HL-60/S4 treated with retinoic acid at 250 ng/mL for 4 days and 3 days (cell line): ENCODE results near the gene ZBTB20.
"Not testable (repeated sequence)": the region's sequence is repeated elsewhere in the genome, so short reads cannot be mapped to it uniquely, and the experiment has no call there.

Experiments
- in situ Hi-C: fragments of 300-500 bp; cut with MboI; formaldehyde crosslinking; loops from 2 replicates; pipeline ENCODE4 v1.7.0; 2022; ENCODE audit warnings: low sequenced_read_pairs

Gene ZBTB20

DNA sequence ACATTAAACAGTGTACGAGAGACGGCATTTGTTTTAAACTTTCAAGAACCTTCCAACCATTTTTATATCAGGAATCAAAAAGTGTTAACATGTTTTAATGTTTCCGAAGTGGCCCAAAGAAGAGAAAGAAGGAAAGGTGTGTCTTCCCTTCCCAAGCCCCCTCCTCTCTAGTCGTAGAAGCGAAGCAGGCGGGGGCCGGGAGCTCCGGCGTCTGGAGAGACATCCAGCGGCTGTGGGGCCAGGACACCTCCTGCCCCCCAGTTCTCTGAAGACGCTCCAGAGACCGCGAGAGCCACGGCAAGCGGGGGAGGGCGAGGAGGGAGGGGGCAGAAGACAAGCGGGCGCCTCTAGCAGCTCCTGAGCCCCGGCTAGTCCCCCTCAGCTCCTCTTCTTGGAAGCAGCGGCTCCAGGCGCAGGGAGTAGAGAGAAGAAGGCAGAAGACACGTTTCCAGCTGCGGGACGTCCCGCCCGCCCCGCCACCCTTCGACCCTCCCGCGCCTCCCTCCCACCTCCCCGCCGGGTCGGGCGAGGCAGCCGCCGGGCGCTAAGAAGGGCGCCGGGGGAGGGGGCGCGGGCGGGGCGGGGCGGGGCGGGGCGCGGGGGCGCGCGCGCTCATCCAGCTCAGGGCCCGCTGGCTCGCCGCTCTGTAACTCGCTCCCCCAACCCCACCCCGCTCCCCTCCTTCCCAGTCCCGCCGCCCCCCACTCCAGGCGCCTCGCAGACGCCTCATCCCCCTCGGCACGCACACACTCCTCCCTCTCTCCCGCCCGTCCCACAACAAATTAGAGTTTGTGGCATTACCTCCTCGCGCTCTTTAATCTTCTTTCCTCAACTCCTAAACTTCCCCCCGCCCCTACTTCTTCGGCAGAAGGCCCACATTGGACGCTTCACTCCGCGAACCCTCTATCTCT is at the start of gene ZBTB20:
Gene ZBTB20 (minus strand): TSS at position 871 of the 911 bp plus-strand sequence.
- in situ Hi-C loops = no loop called here

DNA sequence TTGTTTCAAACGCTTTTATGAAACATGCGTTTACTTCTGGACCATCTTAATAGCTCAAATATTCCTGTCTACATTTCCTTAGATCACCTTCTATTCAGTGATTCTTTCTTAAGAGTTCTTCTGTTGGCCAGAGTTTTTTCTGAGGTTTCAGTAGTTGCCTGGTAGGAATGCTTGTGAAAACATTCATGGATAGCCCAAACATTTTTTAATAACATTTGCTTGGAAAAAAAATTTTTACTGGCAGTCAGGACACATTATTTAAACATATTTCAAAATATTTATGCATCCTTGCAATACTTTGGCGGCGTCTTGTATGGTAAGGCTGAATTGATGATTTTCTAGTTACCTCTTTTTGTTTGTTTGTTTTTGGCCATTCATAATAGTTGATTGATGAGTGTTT is 47.4 kb upstream of the ZBTB20 start:
- in situ Hi-C loops = no loop called here

DNA sequence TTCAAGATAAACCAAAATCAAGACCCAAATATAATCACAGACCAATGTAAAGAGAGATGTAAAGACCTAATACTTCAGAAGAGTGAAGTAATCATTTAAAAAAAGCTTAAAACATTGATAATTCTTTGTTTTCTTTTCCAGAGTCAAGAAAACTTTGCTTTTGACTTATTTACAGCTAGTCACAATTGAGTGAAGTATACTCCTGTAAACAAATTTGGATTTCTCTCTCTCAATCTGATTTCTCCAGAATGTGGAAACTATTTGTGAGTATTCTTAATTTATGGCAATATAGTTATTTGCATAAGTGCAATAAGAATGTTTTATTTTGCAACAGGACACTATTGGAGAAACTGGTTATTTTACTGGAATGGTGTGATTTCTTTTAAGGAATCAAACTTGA is 43.7 kb upstream of the ZBTB20 start:
- in situ Hi-C loops = no loop called here

DNA sequence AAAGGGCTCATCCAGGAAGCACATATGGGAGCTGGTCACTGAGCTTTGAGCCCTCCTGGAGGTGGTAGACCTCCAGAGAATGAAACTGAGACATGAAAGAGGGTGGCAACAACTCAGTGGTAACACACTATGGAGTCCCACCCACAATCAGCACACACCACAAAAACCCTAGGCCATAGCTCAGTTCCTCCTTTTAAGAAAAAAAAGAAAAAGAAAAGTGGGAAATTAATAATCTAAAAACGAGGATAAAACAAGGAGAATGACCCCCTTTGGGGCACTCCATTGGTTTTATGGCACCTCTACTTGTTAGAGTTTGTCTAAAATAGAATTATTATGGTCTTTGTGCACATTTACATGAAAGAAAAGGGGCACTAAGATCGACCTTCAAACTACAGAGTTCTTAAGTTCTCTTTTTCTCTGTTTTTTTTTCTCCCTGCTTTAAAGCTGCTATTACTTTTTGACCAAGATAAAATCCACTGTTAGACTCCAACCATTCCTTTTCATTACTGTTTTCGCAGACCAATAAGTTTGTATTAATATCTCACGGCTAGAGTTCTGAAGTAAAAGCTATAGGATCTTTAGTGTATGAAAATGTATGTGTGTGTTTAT is 40.2 kb upstream of the ZBTB20 start:
- in situ Hi-C loops = no loop called here

DNA sequence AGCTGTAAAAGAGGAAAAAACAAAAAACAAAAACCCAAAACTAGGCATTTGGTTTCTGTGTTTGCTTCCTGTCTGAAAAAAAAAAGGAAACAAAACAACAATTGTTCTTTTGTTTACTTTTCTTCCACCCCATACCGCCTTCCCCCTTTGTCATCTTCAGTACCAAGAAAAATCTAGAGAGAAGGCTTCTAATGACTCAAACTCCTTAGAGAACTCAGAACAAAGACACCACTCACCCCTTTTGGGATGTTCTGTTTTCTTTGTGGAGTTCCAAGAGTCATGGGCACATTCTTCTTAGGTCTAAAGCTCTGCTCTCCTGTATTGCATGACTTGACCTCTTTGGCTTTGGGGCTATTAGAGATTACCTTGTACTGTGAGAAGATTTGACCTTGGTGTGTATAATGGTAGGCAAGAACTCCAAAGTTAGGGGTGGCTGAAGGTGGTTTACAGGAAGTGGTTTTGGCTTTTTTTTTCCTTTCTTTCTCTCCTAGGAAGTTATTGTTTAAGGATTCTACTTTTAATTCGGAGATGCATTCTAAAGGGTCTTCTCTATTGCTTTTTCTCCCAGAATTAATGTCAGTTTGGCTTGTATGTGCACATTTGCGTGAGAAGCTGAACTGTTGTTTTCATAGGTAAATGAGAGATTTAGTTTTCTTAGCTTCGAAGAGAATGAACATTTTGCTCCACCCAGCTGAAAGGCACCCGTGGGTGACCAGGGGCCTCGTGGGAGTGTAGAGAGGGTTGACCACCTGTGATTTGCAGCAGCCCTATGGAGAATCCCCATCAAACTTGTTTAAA is 39.5 kb upstream of the ZBTB20 start:
- in situ Hi-C loops = no loop called here

DNA sequence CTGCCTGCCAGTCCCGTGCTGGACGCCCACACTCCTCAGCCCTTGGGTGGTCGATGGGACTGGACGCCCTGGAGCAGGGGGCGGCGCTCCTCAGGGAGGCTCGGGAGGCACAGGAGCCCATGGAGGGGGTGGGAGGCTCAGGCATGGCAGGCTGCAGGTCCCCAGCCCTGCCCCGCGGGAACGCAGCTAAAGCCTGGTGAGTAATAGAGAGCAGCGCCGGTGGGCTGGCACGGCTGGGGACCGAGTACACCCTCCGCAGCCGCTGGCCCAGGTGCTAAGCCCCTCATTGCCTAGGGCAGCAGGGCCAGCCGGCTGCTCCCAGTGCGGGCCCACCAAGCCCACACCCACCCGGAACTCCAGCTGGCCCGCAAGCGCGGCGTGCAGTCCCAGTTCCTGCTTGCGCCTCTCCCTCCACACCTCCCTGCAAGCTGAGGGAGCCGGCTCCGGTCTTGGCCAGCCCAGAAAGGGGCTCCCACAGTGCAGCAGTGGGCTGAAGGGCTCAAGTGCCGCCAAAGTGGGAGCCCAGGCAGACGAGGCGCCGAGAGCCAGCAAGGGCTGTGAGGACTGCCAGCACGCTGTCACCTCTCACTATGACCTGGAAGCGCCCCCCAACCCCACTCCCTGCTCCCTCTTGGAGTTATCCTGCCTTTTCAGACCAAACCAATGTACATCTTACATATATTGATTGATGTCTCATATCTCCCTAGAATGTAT is 37.9 kb upstream of the ZBTB20 start:
- in situ Hi-C loops = not testable (repeated sequence)

DNA sequence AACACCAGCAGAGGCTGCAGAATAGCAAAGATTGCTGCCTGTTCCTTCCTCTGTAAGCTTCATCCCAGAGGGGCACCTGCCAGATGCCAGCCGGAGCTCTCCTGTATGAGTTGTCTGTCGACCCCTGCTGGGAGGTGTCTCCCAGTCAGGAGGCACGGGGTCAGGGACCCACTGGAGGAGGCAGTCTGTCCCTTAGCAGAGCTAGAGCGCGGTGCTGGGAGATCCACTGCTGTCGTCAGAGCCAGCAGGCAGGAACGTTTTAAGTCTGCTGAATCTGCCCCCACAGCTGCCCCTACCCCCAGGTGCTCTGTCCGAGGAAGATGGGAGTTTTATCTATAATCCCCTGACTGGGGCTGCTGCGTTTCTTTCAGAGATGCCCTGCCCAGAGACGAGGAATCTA is 31.8 kb upstream of the ZBTB20 start:
- in situ Hi-C loops = not testable (repeated sequence)

DNA sequence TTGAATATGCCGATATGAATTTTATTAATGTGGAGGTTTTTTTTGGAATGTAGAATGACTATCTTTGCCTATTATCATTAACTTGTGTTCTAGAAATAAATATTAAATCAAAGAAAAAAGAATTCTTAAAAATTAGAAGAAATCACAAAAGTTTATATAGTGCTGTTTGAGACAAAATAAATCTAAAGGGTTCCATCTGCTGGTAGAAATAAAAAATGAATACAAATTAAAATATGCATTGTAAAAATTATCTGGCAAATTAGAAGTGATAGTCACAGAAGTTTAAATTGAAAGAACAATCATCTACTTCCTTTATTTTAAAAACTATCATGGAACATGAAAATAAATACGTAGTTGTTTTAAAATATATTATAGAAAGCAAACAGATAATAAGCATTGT is 22.7 kb upstream of the ZBTB20 start:
- in situ Hi-C loops = no loop called here

DNA sequence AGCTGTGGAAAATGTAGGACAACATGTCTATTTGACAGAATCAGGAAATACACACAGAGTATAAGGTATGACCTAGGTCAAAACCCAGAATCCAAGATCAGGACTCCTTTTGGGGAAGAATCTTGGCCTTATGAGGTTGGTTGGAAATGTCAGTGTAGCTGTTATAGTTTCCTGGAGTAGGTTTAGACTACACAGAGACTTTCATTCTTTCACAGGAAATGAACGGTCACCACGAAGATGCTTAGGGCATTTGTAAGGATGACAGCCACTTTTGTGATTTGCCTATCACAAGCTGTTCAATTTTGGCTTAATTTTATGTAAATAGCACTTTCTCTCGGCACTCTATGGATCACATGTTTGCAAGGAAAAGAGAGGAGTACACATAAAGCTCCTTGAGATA is 18.6 kb upstream of the ZBTB20 start:
- in situ Hi-C loops = no loop called here

DNA sequence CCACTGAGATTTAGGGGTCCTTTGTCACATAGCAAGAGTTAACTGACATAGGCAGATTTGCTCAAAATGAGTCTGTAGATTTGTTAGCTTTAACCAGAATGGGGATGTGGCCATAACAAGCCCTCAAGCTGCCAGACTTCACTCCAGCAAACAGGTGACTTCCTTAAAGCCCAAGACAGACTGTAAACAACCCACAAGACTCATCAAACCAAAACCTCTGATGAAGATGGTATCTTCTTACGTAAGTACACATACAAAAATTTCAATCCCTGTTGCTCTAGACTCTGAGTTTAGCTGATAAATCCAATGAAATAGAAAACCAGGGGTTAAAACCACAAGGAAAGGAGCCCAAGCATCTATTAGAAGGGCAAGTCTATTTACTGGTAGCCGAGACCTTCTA is 18.2 kb upstream of the ZBTB20 start:
- in situ Hi-C loops = no loop called here

DNA sequence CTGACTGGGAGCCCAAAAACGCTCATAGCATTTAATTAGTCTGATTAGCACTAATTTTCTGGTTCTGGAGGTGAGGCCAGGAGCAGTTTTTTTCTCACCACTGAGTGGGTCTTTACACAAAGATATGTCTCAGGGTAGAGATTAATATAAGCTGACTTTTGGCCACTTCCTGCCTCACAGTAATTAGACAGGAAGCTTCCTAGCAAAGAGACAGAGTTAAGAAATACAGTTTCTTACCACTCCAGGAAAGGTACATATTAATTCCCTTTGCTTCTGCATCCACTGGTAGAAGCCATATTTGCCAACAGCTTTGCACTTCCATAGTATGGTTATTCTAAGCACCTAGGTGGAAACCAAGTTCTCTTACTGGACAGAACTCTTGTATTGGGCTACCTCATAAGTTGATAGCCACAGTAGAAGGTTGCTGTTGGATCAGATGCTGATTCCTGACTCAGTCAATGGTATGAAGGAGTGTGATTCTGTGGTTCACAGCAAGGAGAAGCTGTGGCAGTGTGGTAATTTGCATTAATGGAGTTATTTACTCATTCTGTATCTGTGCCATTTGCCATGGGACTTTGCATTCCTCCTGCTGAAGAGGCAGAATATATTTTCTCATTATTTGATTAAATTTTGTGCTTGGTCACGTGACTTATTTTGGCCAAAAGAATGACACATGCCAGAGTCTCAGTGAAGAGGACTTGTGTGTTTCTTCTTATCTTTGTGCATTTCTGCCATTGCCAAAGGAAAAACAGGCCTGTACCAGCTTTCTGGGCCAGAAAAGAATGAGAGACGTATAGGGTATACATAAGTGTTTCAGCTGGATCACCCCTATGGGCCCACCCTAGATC is 17.5 kb upstream of the ZBTB20 start:
- in situ Hi-C loops = no loop called here

DNA sequence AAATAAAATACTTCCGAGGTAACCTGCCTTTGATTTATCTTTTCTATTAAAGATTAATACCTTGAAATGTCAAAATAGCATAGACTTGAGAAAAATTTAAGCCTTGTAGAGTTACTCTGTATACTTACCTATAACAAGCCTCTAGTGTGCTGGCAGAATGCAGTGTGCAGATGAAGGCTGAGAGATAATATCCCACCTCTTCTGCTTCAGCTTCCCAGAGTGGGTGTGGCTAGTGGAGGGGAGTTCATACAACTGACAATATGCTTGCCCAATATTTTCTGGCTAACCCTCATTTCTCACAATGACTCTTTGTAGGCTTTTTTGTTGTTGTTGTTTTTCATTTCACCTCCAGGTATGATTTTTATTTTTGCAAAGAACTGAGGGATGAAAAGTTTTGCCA is 15.7 kb upstream of the ZBTB20 start:
- in situ Hi-C loops = no loop called here

DNA sequence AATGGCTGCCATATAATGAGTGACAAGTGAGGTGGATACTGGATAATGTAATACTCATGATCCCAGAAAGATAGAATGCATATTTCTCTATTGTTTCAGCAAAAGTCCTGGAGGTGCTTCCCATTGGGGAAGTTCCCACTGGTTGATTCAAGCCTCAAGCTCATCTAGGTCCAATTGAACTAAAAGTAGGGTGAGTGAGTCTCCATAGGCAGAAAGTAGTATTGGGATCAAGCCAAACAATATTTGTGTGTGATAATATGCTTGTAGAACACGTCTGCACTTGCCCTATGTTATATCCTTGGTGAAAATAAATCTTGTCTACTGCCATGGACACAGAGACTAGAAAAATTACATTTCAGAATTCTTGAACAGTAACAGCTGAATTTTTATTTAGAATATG is 14.8 kb upstream of the ZBTB20 start:
- in situ Hi-C loops = no loop called here

DNA sequence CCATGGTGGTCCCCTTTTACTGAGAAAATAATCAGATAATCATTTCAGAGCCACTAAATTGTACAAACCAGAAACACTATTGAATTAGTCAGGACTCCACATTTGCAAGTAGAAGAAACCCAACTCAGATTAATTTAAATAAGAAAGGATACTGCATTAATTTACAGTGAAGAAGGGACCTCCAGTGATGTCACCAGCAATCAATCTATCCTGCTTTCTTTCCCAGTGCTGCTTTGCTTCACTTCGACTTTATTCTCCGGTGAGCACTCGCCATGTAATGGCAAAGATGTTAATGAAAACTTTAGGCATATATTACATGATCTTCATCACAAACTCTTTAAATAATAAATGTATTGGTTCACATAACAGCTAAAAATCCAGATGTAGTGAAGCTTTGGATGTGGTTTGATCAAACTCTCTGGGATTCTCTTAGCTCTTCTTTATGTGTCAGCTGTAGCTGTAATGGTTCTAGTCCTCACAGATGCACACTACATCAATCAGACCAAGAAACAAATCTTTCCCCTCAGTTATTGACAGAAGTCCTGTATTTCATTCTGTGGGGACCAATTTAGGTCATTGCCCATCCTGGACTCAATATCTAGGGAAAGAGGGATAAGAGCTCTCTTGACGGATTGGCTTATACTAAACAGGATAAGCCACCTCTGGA is 14.2 kb upstream of the ZBTB20 start:
- in situ Hi-C loops = no loop called here

DNA sequence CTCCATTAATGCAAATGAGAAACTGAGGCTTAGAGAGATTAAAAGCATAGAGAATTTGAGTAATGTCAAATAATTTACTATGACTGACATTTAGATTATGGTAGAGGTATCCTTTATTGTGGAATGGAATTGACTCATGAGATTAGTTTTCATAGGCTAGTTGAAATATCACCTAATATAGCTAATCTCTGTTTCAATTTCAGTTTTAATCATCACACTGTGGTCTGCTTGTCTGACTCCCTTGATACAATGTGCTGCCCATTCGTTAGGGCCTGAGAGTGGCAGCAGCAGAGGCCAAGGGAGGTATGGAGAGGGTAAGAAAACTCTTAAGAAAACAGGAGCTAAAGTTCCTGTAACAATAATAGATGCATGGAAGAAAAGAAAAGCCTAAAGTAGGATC is 13.2 kb upstream of the ZBTB20 start:
- in situ Hi-C loops = no loop called here

DNA sequence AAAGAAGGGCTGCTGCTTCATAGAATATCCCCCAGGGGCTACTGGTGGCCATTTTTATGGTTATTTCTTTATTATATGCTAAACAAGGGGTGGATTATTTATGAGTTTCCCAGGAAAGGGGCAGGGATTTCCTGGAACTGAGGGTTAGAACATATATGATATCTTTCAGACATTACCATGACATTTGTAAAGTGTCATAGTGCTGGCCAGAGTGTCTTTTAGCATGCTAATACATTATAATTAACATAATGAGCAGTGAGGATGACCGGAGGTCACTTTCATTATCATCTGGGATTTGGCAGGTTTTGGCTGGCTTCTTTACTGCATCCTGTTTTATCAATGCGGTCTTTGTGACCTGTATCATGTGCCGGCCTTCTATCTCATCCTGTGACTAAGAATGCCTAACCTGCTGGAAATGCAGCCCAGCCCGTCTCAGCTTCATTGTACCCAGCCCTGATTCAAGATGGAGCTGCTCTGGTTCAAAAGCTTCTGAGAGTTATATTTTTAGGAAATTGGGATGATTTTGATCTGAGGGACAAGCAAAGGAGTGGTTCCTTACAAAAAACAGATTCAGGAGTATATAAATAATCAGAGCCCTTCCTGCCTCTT is 9.1 kb upstream of the ZBTB20 start:
- in situ Hi-C loops = no loop called here

DNA sequence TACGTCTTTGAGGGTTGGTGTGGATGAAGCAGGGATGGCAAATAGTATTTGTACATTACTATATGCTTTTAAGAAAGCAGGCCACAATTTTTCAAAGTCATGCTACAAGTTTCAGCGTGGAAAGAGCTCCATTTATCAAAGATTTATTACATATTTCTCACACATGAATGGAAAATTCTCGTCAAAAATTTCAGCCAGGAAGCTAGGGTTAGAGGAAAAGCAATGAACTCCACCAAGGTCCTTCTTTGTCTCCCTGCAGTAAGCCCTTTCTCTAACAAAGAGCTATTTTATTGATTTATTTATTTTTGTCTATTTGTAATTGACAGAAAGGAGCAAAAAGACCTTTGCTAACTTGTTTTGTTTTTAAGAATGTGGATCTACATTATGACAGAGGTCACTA is 7.5 kb upstream of the ZBTB20 start:
- in situ Hi-C loops = no loop called here

DNA sequence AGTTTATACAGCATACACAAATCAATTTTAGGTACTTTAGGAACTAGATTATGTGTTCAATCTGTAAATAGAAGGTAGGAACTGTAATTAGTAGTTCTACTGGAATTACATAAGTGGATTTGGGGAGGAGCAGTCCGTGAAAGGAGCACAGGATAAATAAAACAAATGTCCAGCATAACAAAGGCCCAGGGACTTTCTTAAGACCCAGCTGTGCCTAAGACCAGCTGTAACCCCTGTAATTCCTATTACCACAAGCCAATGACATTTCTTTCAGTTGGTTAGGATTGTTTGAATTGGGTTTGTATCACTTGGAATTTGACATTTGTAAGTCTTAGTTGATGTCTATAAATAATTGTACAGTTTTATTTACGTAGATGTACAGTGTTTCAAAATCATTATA is 4.8 kb upstream of the ZBTB20 start:
- in situ Hi-C loops = no loop called here

DNA sequence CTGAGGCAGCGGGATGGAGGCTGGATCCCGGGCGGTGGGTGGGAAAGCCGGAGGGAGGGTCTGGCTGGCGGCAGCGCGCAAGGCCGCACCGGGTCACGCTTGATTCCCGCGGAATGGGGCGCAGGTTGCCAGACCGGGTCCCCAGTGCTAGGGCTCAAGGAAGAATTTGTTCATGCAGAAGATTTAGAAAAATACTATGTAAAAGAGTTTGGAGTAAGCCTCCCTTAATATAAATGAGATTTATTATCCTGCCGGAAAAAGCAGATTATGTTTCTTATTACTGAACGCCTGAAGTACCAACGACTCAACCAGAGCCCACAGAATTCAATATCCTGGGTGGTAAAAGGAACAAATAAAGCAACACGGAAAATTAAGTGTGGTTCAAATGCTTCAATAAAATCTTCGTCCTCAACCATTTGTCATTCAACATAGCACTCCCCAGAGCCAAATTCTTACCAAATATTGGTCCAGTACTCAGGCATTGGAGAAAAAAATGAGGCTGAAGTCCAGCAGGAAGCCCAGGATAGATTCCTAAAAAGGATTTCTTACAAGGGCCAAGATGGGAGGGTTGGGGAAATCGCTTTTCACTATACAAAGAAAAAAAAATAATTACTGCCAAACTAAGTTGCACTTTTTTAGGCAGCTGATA is 1.2 kb upstream of the ZBTB20 start:
- in situ Hi-C loops = no loop called here
